ENCODE data around the gene TEX14. TPM values are rescaled to one million over a fixed set of nuclear protein-coding genes. Genes with fewer than 3 reads are reported as not detected.
"Not testable (repeated sequence)": the region's sequence is repeated elsewhere in the genome, so short reads cannot be mapped to it uniquely, and the experiment has no call there.

TEX14 gene
- total and polyA plus RNA-seq, 5 experiments from 2014 or later: 0.24 to 1.3 (median 0.83) TPM; not detected in 1

GRCh38 chr17:58680038-58680369, 11.8 kb downstream of the TEX14 start:
- H3K4me1 Mint-ChIP-seq: no peaks in the 10 kb centered on the region
- no peak overlapping the region for H3K27ac Mint-ChIP-seq
- H3K27me3 Mint-ChIP-seq: peaks cover 0 to 9% (median 2%) of the 10 kb centered on the region in 5 donors
- ATAC-seq (no peak), DNase-seq (no peak)
- H3K9me3 Mint-ChIP-seq: no peaks in the 10 kb centered on the region
- H3K4me3 Mint-ChIP-seq: no peak overlapping the region
- POLR2A ChIA-PET: interaction anchor here (1.0 to 2.0 kb wide), 2 partner anchors 12 to 48 kb away, joined by 3 to 7 read pairs; partner anchors contain the start of genes RAD51C and TEX14
- no peaks in the 10 kb centered on the region for H3K36me3 Mint-ChIP-seq

GRCh38 chr17:58679263-58680037, 12.4 kb downstream of the TEX14 start:
- Mint-ChIP-seq H3K27me3 (peaks cover 0 to 9% (median 2%) of the 10 kb centered on the region in 5 donors), H3K9me3 (no peaks in the 10 kb centered on the region), H3K36me3 (no peaks in the 10 kb centered on the region), H3K4me3 (no peak overlapping the region), H3K4me1 (no peaks in the 10 kb centered on the region), H3K27ac (no peak overlapping the region)
- ATAC-seq (no peak), DNase-seq (no peak)
- POLR2A ChIA-PET: interaction anchor here (1.0 to 2.0 kb wide), 2 partner anchors 12 to 48 kb away, joined by 3 to 7 read pairs; partner anchors contain the start of genes RAD51C and TEX14

- H3K27ac Mint-ChIP-seq, H3K9me3 Mint-ChIP-seq, ATAC-seq, DNase-seq, H3K4me3 Mint-ChIP-seq, H3K4me1 Mint-ChIP-seq, POLR2A ChIA-PET, H3K36me3 Mint-ChIP-seq, H3K27me3 Mint-ChIP-seq: not testable (repeated sequence)
Observed at GRCh38 chr17:58678287-58678686, 13.6 kb downstream of the TEX14 start.

GRCh38 chr17:58677194-58677880, 14.5 kb downstream of the TEX14 start:
- ATAC-seq (no peak), DNase-seq (no peak)
- H3K27ac Mint-ChIP-seq: no peak overlapping the region
- POLR2A ChIA-PET: no interaction called here
- H3K27me3 Mint-ChIP-seq: peaks cover 0 to 9% (median 2%) of the 10 kb centered on the region in 5 donors
- no peaks in the 10 kb centered on the region for H3K9me3 Mint-ChIP-seq
- no peaks in the 10 kb centered on the region for H3K4me1 Mint-ChIP-seq
- no peak overlapping the region for H3K4me3 Mint-ChIP-seq
- no peaks in the 10 kb centered on the region for H3K36me3 Mint-ChIP-seq

- Mint-ChIP-seq H3K27ac (no peak overlapping the region), H3K27me3 (peaks cover 3 to 14% (median 9%) of the 10 kb centered on the region in 5 donors), H3K9me3 (no peaks in the 10 kb centered on the region), H3K36me3 (no peaks in the 10 kb centered on the region), H3K4me3 (no peak overlapping the region), H3K4me1 (peaks cover 0 to 4% (median under 1%) of the 10 kb centered on the region in 4 donors)
- DNase-seq (no peak), ATAC-seq (no peak)
- POLR2A ChIA-PET: interaction anchor here (0.5 kb wide), 1 partner anchor 32 kb away, joined by 4 read pairs; no protein-coding TSS in a partner anchor
Observed at GRCh38 chr17:58671969-58672368, 19.9 kb downstream of the TEX14 start.

- POLR2A ChIA-PET: no interaction called here
- peak overlapping the region in 1 of 10 donors; percentile 6 for H3K27ac Mint-ChIP-seq
- peaks cover 2 to 16% (median 9%) of the 10 kb centered on the region in 5 donors for H3K27me3 Mint-ChIP-seq
Observed at GRCh38 chr17:58669853-58670252, 22.0 kb downstream of the TEX14 start.

GRCh38 chr17:58668598-58668935, 23.3 kb downstream of the TEX14 start:
- Mint-ChIP-seq H3K4me3 (no peak overlapping the region), H3K9me3 (no peaks in the 10 kb centered on the region), H3K4me1 (peaks cover 0 to 12% (median 7%) of the 10 kb centered on the region in 4 donors), H3K27ac (no peak overlapping the region), H3K36me3 (no peaks in the 10 kb centered on the region), H3K27me3 (peaks cover 2 to 16% (median 9%) of the 10 kb centered on the region in 5 donors)
- DNase-seq: no peak
- POLR2A ChIA-PET: no interaction called here
- no peak for ATAC-seq

More at GRCh38 chr17:58669853-58670252, 22.0 kb downstream of the TEX14 start:
- ATAC-seq (no peak), DNase-seq (no peak)
- Mint-ChIP-seq H3K36me3 (no peaks in the 10 kb centered on the region), H3K4me3 (no peak overlapping the region), H3K9me3 (no peaks in the 10 kb centered on the region), H3K4me1 (peaks cover 0 to 12% (median 6%) of the 10 kb centered on the region in 4 donors)

GRCh38 chr17:58667934-58668597, 23.8 kb downstream of the TEX14 start:
- H3K4me3 Mint-ChIP-seq: no peak overlapping the region
- no peak for ATAC-seq
- POLR2A ChIA-PET: no interaction called here

GRCh38 chr17:58666858-58667267, 25.0 kb downstream of the TEX14 start:
- DNase-seq (peak in 6 of 10 donors; percentile 5 to 44 (median 23)), ATAC-seq (peak; percentile 44 to 75)
- Mint-ChIP-seq H3K27ac (peak overlapping the region in 4 of 10 donors; percentile 57 to 84 (median 81)), H3K27me3 (peaks cover 2 to 16% (median 9%) of the 10 kb centered on the region in 5 donors), H3K4me3 (peak overlapping the region in 8 of 10 donors; percentile 28 to 75 (median 64)), H3K4me1 (peaks cover 0 to 12% (median 7%) of the 10 kb centered on the region in 4 donors), H3K36me3 (no peaks in the 10 kb centered on the region), H3K9me3 (no peaks in the 10 kb centered on the region)
- POLR2A ChIA-PET: interaction anchor here (0.6 to 1.2 kb wide), 3 partner anchors 9 to 35 kb away, joined by 3 to 4 read pairs (median 3); no protein-coding TSS in a partner anchor

More at GRCh38 chr17:58667934-58668597, 23.8 kb downstream of the TEX14 start:
- DNase-seq: no peak
- Mint-ChIP-seq H3K36me3 (no peaks in the 10 kb centered on the region), H3K9me3 (no peaks in the 10 kb centered on the region), H3K27ac (no peak overlapping the region), H3K4me1 (peaks cover 0 to 12% (median 7%) of the 10 kb centered on the region in 4 donors), H3K27me3 (peaks cover 2 to 16% (median 9%) of the 10 kb centered on the region in 5 donors)

- Mint-ChIP-seq H3K4me3 (peak overlapping the region in 8 of 10 donors; percentile 28 to 75 (median 64)), H3K4me1 (peaks cover 0 to 12% (median 7%) of the 10 kb centered on the region in 4 donors), H3K27me3 (peaks cover 2 to 16% (median 9%) of the 10 kb centered on the region in 5 donors), H3K36me3 (no peaks in the 10 kb centered on the region), H3K27ac (peak overlapping the region in 3 of 10 donors; percentile 63 to 84 (median 84)), H3K9me3 (no peaks in the 10 kb centered on the region)
- POLR2A ChIA-PET: interaction anchor here (0.5 to 1.2 kb wide), 4 partner anchors 8 to 1103 kb away, joined by 3 to 4 read pairs (median 3); no protein-coding TSS in a partner anchor
- no peak for DNase-seq
- no peak for ATAC-seq
Observed at GRCh38 chr17:58665946-58666857, 25.6 kb downstream of the TEX14 start.

GRCh38 chr17:58664302-58664701, 27.5 kb downstream of the TEX14 start:
- Mint-ChIP-seq H3K4me1 (peaks cover 2 to 13% (median 9%) of the 10 kb centered on the region in 4 donors), H3K27ac (no peak overlapping the region), H3K4me3 (no peak overlapping the region), H3K9me3 (no peaks in the 10 kb centered on the region), H3K36me3 (peaks cover 0 to under 1% (median 0%) of the 10 kb centered on the region in 3 donors), H3K27me3 (peaks cover 2 to 12% (median 9%) of the 10 kb centered on the region in 5 donors)
- no peak for ATAC-seq
- POLR2A ChIA-PET: no interaction called here
- no peak for DNase-seq
